Measurements from ENCODE around the gene ADM.

DNA sequence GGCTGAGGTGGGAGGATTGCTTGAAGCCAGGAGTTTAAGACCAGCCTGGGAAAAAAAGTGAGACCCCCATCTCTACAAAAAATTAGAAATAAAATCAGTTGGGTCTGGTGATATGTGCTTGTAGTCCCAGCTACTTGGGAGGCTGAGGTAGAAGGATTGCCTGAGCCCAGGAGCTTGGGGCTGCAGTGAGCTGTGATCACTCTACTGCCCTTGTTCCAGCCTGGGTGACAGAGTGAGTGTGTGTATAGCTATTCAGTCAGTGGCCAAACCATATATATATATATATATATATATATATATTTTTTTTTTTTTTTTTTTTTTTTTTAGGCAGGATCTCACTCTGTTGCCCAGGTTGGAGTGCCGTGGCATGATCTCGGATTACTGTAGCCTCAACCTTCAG is 24.5 kb downstream of the ADM start:
- TF ChIP-seq, protein P1, sequence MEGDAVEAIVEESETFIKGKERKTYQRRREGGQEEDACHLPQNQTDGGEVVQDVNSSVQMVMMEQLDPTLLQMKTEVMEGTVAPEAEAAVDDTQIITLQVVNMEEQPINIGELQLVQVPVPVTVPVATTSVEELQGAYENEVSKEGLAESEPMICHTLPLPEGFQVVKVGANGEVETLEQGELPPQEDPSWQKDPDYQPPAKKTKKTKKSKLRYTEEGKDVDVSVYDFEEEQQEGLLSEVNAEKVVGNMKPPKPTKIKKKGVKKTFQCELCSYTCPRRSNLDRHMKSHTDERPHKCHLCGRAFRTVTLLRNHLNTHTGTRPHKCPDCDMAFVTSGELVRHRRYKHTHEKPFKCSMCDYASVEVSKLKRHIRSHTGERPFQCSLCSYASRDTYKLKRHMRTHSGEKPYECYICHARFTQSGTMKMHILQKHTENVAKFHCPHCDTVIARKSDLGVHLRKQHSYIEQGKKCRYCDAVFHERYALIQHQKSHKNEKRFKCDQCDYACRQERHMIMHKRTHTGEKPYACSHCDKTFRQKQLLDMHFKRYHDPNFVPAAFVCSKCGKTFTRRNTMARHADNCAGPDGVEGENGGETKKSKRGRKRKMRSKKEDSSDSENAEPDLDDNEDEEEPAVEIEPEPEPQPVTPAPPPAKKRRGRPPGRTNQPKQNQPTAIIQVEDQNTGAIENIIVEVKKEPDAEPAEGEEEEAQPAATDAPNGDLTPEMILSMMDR (IDR thresholded peaks at IDR 0.05) = no peak
- TF ChIP-seq POLR2AphosphoS5 (IDR thresholded peaks at IDR 0.05; ENCODE audit: low read depth, low read length) = no peak
- TF ChIP-seq TCF7L2 (IDR thresholded peaks at IDR 0.05; ENCODE audit: low read depth, low read length) = no peak
- TF ChIP-seq SIN3A (IDR thresholded peaks at IDR 0.05; ENCODE audit: borderline replicate concordance, insufficient read depth, low read depth, low read length) = no peak

Measured in Panc1 (cell line).